ENCODE data around the gene ERBB2. TPM values are rescaled to one million over a fixed set of nuclear protein-coding genes. Genes with fewer than 3 reads are reported as not detected.
"Not testable (repeated sequence)": the region's sequence is repeated elsewhere in the genome, so short reads cannot be mapped to it uniquely, and the experiment has no call there.

Gene ERBB2
- total and polyA plus RNA-seq, 4 donors = 32.2 to 130 (median 79.5) TPM

DNA sequence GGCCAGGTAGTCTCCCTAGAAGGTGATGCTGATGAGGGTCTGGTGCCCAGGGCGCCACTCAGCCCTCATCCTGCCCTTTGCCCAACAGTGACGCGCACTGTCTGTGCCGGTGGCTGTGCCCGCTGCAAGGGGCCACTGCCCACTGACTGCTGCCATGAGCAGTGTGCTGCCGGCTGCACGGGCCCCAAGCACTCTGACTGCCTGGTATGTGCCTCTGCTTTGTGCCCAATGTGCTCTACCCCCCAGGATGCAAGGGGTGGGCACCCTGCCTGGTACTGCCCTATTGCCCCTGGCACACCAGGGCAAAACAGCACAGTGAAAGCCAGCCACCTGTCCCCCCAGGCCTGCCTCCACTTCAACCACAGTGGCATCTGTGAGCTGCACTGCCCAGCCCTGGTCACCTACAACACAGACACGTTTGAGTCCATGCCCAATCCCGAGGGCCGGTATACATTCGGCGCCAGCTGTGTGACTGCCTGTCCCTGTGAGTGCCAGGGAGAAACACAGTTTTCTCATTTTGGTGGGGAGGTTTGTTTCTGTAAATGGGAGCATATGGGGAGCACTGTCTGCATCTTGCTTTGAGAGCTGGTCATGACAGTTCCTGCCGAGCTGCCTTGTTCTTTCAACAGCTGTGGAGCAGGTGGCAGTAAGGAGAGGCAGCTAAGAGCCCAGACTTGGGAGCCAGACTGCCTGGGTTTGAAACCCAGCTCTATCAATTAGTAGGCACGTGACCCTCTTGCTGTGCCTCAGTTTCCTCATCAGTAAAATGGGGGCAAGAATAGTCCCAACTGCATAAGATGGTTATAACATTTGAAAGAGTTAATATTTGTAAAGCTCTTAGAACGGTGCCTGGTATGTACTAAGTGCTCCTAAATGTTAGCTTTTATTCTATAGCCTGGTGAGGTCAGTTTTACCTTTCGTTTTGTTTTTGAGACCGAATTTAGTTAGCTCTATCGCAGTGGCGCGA lies 10.4 kb downstream of the ERBB2 start:
- H3K4me1 ChIP-seq (ENCODE audit: control insufficient read depth in 5 of 5, insufficient read depth in 5 of 5, low read length in 5 of 5) = peaks cover 0 to 14% (median 6%) of the 10 kb centered on the region in 5 donors
- no peak for DNase-seq

DNA sequence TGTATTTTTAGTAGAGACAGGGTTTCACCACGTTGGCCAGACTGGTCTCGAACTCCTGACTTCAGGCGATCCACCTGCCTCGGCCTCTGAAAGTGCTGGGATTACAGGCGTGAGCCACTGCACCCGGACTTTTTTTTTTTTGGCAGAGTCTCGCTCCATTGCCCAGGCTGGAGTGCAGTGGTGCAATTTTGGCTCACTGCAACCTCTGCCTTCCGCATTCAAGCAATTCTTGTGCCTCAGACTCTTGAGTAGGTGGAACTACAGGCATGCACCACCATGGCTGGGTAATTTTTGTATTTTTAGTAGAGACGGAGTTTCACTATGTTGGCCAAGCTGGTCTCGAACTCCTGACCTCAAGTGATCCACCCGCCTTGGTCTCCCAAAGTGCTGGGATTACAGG lies 11.2 kb downstream of the ERBB2 start:
- not testable (repeated sequence) for H3K27me3 ChIP-seq (ENCODE audit: control insufficient read depth in 3 of 3, insufficient read depth in 3 of 3, low read length in 2 of 3); H3K9me3 ChIP-seq (ENCODE audit: control insufficient read depth in 4 of 4, insufficient read depth in 3 of 4, low read length in 3 of 4); H3K9ac ChIP-seq (ENCODE audit: insufficient read depth in 1 of 2, low read length in 2 of 2); ATAC-seq (ENCODE audit: insufficient read depth, low FRiP score); H3K27ac ChIP-seq (ENCODE audit: low read depth in 1 of 2, low read length in 1 of 2); DNase-seq; H3K4me1 ChIP-seq (ENCODE audit: control insufficient read depth in 5 of 5, insufficient read depth in 5 of 5, low read length in 5 of 5); H3K4me3 ChIP-seq
- 93 to 95% methylated on average over 11 of the region's 11 CpGs for WGBS, 2 donors
- peaks cover under 1 to 47% (median 35%) of the 10 kb centered on the region in 4 donors for H3K36me3 ChIP-seq (ENCODE audit: control insufficient read depth in 4 of 4, insufficient read depth in 4 of 4, low read length in 4 of 4)

More for the DNA sequence above, 10.4 kb downstream of the ERBB2 start:
- Histone ChIP-seq H3K9me3 (ENCODE audit: control insufficient read depth in 4 of 4, insufficient read depth in 3 of 4, low read length in 3 of 4) (no peaks in the 10 kb centered on the region), H3K36me3 (ENCODE audit: control insufficient read depth in 4 of 4, insufficient read depth in 4 of 4, low read length in 4 of 4) (peaks cover 0 to 39% (median 29%) of the 10 kb centered on the region in 4 donors), H3K27ac (ENCODE audit: low read depth in 1 of 2, low read length in 1 of 2) (no peak overlapping the region), H3K9ac (ENCODE audit: insufficient read depth in 1 of 2, low read length in 2 of 2) (no peak overlapping the region), H3K27me3 (ENCODE audit: control insufficient read depth in 3 of 3, insufficient read depth in 3 of 3, low read length in 2 of 3) (no peaks in the 10 kb centered on the region), H3K4me3 (no peak overlapping the region)
- TF ChIP-seq, protein P1, sequence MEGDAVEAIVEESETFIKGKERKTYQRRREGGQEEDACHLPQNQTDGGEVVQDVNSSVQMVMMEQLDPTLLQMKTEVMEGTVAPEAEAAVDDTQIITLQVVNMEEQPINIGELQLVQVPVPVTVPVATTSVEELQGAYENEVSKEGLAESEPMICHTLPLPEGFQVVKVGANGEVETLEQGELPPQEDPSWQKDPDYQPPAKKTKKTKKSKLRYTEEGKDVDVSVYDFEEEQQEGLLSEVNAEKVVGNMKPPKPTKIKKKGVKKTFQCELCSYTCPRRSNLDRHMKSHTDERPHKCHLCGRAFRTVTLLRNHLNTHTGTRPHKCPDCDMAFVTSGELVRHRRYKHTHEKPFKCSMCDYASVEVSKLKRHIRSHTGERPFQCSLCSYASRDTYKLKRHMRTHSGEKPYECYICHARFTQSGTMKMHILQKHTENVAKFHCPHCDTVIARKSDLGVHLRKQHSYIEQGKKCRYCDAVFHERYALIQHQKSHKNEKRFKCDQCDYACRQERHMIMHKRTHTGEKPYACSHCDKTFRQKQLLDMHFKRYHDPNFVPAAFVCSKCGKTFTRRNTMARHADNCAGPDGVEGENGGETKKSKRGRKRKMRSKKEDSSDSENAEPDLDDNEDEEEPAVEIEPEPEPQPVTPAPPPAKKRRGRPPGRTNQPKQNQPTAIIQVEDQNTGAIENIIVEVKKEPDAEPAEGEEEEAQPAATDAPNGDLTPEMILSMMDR (IDR thresholded peaks at IDR 0.05; ENCODE audit: control extremely low read depth, extremely low read depth) = no peak
- no peak for ATAC-seq (ENCODE audit: insufficient read depth, low FRiP score)
- 93 to 95% methylated on average over 18 to 20 of the region's 20 CpGs for WGBS, 2 donors

DNA sequence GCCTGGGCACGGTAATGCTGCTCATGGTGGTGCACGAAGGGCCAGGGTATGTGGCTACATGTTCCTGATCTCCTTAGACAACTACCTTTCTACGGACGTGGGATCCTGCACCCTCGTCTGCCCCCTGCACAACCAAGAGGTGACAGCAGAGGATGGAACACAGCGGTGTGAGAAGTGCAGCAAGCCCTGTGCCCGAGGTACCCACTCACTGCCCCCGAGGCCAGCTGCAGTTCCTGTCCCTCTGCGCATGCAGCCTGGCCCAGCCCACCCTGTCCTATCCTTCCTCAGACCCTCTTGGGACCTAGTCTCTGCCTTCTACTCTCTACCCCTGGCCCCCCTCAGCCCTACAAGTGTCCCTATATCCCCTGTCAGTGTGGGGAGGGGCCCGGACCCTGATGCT lies 12.0 kb downstream of the ERBB2 start:
- Histone ChIP-seq H3K27ac (ENCODE audit: low read depth in 1 of 2, low read length in 1 of 2) (no peak overlapping the region), H3K4me1 (ENCODE audit: control insufficient read depth in 5 of 5, insufficient read depth in 5 of 5, low read length in 5 of 5) (peaks cover 0 to 1% (median 0%) of the 10 kb centered on the region in 5 donors), H3K27me3 (ENCODE audit: control insufficient read depth in 3 of 3, insufficient read depth in 3 of 3, low read length in 2 of 3) (no peaks in the 10 kb centered on the region), H3K9me3 (ENCODE audit: control insufficient read depth in 4 of 4, insufficient read depth in 3 of 4, low read length in 3 of 4) (no peaks in the 10 kb centered on the region), H3K4me3 (no peak overlapping the region), H3K9ac (ENCODE audit: insufficient read depth in 1 of 2, low read length in 2 of 2) (no peak overlapping the region), H3K36me3 (ENCODE audit: control insufficient read depth in 4 of 4, insufficient read depth in 4 of 4, low read length in 4 of 4) (peaks cover 5 to 48% (median 39%) of the 10 kb centered on the region in 4 donors)
- no peak for DNase-seq
- TF ChIP-seq, protein P1 (IDR thresholded peaks at IDR 0.05; ENCODE audit: control extremely low read depth, extremely low read depth) = no peak
- ATAC-seq (ENCODE audit: insufficient read depth, low FRiP score) = no peak
- WGBS, 2 donors = 93 to 95% methylated on average over 10 of the region's 10 CpGs

- Histone ChIP-seq H3K27ac (ENCODE audit: low read depth in 1 of 2, low read length in 1 of 2) (no peak overlapping the region), H3K9me3 (ENCODE audit: control insufficient read depth in 4 of 4, insufficient read depth in 3 of 4, low read length in 3 of 4) (no peaks in the 10 kb centered on the region), H3K27me3 (ENCODE audit: control insufficient read depth in 3 of 3, insufficient read depth in 3 of 3, low read length in 2 of 3) (no peaks in the 10 kb centered on the region), H3K4me3 (no peak overlapping the region), H3K9ac (ENCODE audit: insufficient read depth in 1 of 2, low read length in 2 of 2) (no peak overlapping the region), H3K4me1 (ENCODE audit: control insufficient read depth in 5 of 5, insufficient read depth in 5 of 5, low read length in 5 of 5) (no peaks in the 10 kb centered on the region), H3K36me3 (ENCODE audit: control insufficient read depth in 4 of 4, insufficient read depth in 4 of 4, low read length in 4 of 4) (peaks cover 8 to 42% (median 36%) of the 10 kb centered on the region in 4 donors)
- 92 to 95% methylated on average over 4 of the region's 4 CpGs for WGBS, 2 donors
- no peak for ATAC-seq (ENCODE audit: insufficient read depth, low FRiP score)
- TF ChIP-seq, protein P1 (IDR thresholded peaks at IDR 0.05; ENCODE audit: control extremely low read depth, extremely low read depth) = no peak
- no peak for DNase-seq
These were observed 14.4 kb downstream of the ERBB2 start for GRCh38 chr17:39714234-39714633.

Data from lung (tissue), 12 donors.